Activated T-helper 9 cell treated with anti-CD3 and anti-CD28 coated beads, Interleukin-2, amount 50 U/mL, for 16 hours (primary cell): ENCODE measurements around the gene RRP15.

Source experiments
- DNase-seq: peaks from one replicate; pipeline ENCODE4 v3.0.0-alpha.2; 2020; ENCODE audit warnings: low read depth

The RRP15 gene, protein sequence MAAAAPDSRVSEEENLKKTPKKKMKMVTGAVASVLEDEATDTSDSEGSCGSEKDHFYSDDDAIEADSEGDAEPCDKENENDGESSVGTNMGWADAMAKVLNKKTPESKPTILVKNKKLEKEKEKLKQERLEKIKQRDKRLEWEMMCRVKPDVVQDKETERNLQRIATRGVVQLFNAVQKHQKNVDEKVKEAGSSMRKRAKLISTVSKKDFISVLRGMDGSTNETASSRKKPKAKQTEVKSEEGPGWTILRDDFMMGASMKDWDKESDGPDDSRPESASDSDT

GRCh38 chr1:218284917-218285635 lies at the start of gene RRP15:
TSS of gene RRP15 (plus strand) at chr1:218285293. CDS start at chr1:218285317, 24 bp downstream.
- DNase-seq = peak; percentile 72

DNA sequence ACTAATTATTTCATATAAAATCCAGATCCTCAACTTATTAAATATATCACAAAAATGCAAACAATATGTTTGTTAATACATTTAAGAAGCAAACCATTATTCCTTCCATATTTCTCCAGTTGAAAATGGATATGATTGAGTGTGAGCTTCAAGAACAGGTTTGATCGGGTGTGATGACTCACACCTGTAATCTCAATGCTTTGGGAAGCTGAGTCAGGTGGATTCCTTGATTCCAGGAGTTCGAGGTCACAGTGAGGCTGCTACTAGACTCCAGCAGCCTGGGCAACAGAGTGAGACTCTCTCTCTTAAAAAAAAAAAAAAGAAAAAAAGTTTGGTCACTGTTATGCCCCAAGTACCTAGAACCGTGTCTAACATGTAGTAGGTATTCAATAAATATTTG lies 42.9 kb upstream of the RRP15 start:
- DNase-seq = no peak

DNA sequence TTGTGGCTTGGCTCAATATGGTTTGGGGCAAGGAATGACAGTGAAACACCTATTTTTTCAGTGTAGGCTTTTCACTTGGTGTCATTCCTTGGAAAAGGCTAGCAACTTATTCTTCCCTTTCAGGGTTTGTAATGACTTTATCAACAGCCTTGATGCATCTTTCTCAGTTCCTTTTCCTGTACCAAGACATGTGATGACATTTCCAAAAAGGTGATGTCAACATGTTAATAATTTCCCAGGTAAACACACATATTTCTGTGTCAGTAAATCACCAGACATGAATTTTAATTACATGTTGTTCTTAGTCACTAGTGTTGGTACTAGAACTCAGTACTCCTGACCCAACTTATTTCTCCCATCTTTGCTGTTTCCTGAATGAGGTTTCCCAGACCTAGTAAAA lies 37.8 kb upstream of the RRP15 start:
- DNase-seq = no peak

DNA sequence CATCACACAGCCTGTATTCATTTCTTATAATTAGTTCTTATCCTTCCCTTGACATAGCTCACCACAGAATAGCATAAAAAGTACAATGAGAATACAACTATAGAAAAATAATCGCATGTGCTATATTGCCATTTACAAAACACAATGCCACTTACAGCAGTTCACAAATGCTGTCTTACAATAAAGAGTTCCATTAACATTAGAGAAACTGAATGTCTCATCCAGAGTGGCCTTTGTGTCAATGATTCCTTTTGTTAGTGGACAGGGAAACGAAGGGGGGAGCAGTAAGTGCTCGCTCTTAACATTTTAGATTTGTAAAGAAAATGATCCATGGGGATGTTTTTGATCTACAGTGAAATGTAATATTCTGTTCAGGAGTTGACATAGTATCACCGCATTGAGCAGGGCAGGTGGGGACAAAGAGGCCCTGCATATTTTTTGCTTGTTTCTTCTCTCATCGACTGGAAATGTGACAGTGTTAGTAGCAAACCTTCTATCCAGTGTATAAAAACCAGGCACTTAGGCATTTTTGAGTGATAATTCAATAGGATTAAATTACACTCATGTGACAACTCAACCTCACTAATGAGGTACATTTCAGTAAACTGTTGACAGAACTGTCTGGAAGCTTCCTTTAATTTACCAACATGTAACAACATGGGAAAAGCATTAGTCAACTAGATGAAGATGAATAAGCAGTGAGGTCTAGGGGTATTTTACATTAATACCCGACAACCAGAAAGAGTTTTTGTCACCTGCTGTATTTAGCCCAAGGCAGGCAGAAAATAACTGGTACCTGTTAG lies 35.6 kb upstream of the RRP15 start:
- no peak for DNase-seq

DNA sequence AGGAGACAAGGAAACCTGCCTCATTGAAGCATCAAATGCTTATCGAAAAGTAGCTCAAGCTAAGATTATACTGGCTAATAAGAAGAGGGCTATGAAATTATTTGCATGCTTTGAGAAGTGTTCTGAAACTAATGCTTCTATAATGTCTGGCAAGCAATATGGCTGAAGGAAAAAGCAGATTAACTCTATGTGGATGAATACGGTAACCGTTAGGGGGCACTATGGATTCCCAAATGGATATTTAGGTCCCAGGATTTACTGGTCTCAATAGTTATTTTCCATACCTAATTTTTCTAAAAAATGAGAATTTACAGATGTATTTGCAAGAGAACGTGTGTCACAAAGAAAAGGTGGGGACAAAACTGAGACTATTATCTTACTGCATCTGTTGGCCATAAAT lies 34.6 kb upstream of the RRP15 start:
- DNase-seq = no peak

GRCh38 chr1:218254296-218254946 lies 30.7 kb upstream of the RRP15 start:
- no peak for DNase-seq

GRCh38 chr1:218255090-218255489 lies 30.0 kb upstream of the RRP15 start:
- no peak for DNase-seq

GRCh38 chr1:218257371-218257770 lies 27.7 kb upstream of the RRP15 start:
- DNase-seq = no peak

GRCh38 chr1:218257971-218258370 lies 27.1 kb upstream of the RRP15 start:
- no peak for DNase-seq

GRCh38 chr1:218259339-218259738 lies 25.8 kb upstream of the RRP15 start:
- no peak for DNase-seq

- DNase-seq = no peak
Measured at GRCh38 chr1:218259800-218260199, 25.3 kb upstream of the RRP15 start.

DNA sequence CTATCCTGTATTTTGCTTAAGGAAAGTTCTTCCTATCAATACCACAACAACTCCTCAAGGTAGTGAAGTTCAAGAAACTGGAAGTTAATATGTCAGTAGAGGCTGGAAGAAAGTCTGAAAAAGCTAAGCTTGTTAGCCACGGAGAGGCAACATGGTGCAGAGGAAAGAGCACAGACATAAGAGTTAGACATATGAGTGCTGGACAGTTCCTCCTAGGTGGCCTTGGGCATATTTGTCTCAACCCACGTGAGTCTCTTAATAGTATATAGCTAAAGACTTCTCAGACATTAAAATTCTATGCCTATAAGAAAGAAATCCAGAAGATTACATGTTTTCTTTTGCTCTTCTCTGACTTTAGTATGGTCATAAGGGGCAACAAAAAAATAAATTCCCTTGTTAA lies 22.8 kb upstream of the RRP15 start:
- DNase-seq = no peak

GRCh38 chr1:218266356-218266755 lies 18.7 kb upstream of the RRP15 start:
- DNase-seq = no peak

DNA sequence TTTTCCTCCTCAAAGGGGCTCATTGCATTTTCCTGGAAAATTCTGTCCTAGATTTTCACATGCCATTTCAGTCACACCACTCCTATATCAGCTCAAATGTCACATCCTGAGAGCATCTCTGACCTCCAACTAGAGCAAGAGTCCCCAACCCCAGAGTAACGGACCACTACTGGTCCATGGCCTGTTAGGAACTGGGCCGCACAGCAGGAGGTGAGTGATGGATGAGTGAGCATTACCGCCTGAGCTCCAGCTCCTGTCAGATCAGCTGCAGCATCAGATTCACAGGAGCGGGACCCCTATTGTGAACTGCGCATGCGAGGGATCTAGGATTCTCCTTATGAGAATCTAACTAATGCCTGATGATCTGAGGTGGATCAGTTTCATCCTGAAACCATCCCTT lies 12.7 kb upstream of the RRP15 start:
- DNase-seq = no peak

DNA sequence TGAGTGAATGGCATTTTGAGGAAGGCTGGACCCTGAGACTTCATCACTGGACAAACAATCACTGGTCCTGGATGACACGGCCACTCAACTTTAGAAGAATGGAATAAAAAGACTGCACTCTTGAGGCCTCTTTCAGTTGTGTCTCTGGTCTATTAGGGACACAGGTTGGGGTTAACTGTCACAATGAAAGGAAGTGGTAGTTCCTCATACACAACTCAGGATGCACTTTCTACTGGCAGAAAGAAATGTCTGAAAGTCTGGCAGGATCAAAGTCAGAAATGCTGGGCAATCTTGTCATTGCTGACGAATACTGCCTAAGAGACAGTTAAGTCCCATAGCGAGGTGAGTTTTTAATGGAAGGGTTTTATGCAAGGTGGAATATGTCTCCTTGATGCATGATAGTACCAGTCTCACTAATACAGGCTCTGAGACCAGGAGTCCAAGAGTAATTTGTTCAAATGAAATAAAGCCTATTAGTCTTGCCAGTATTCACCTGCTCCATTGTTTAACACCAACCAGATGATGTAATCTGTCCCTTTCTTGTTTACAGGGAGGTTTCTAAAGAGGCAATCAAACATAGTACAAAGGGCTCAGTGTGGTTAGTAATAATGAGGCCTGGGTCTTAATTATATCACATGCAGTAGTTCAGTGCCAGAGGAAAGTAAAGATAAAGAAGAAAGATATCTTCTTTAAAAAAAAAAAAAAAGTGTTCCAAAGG lies 11.2 kb upstream of the RRP15 start:
- no peak for DNase-seq

DNA sequence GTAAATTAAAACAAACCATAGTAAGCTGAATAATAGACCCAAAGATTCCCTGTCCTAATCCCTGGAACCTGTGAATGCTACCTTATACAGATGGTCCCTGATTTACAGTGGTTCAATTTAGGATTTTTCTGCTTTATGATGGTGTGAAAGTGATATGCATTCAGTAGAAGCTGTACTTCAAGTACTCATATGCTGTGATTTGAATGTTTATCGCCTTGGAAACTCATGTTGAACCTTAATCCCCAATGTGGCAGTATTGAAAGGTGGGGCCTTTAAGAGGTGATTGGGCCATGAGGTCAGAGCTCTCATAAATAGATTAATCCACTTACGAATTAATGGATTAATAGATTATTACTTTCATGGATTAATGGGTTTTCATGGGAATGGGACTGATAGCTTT lies 10.6 kb upstream of the RRP15 start:
- DNase-seq = no peak

- DNase-seq = no peak
Measured at GRCh38 chr1:218275823-218276222, 9.3 kb upstream of the RRP15 start.

DNA sequence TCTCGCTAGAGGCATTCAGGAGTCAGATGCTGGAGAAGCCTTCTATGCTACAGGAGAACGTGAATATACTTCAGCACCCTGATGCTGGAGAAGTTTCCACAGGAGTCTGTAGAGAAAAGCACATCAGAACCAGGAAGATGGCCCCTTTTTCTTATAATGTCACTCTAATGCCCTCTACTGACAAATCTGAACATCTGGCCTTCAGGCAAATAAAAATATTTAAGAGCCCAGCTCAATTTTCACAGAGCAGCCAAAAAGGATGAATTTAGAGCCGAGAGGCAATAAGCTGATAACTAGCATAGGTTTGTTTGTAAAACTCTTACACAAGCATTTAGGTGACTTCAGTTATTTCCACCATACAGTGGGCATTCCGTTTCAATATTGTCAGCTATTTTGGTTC lies 3.8 kb upstream of the RRP15 start:
- no peak for DNase-seq

- no peak for DNase-seq
Measured at GRCh38 chr1:218284377-218284916, 646 bp upstream of the RRP15 start.

DNA sequence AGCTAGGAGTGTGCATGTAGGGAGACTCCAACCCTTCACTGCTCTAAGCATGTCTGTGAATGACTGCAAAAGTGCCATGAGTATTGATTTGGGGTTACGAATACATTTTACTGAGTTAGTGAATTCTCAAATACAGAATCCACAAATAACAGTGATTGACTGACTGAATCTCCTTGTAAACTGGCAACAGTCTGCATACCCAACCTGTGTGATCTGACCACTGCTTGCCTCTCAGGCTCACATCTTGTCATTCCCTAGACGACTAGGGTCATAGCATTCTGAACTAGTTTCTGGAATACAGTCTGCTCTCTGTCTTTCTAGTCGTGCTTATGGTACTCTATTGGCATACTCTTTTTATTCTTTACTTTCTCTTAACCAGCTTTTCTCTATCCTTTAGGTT lies 7.4 kb downstream of the RRP15 start:
- no peak for DNase-seq

- no peak for DNase-seq
Measured at GRCh38 chr1:218294546-218294945, 9.5 kb downstream of the RRP15 start.

- no peak for DNase-seq
Measured at GRCh38 chr1:218296162-218296561, 11.1 kb downstream of the RRP15 start.
